Measurements from ENCODE around the gene OR6V1.

DNA sequence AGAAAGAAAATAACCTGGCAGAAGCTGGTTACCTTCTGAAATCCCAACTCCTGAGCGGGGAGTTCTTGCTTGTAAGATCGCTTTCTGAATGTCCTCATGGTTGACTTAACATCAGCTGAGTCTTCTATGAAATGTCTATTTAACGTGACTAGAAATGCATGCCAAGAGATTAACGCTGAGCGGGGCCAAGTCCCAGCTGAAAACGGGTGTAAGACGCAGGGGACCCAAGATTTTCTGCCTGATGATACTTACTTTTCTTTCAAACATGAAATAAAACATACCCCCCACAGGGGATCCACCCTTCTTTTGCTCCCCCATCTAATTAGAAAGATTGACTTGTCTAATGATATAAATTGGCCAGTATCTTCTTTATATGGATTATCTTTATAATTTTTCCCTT is 40.1 kb upstream of the OR6V1 start:
- TF ChIP-seq JUND (IDR thresholded peaks at IDR 0.05) (no peak), CEBPB (IDR thresholded peaks at IDR 0.05; ENCODE audit: low read depth) (no peak), POLR2A (IDR thresholded peaks at IDR 0.05; ENCODE audit: borderline replicate concordance, extremely low read depth, insufficient read depth, insufficient read length) (no peak), SP1 (IDR thresholded peaks at IDR 0.05; ENCODE audit: low read depth) (no peak)
- TF ChIP-seq, protein P1, sequence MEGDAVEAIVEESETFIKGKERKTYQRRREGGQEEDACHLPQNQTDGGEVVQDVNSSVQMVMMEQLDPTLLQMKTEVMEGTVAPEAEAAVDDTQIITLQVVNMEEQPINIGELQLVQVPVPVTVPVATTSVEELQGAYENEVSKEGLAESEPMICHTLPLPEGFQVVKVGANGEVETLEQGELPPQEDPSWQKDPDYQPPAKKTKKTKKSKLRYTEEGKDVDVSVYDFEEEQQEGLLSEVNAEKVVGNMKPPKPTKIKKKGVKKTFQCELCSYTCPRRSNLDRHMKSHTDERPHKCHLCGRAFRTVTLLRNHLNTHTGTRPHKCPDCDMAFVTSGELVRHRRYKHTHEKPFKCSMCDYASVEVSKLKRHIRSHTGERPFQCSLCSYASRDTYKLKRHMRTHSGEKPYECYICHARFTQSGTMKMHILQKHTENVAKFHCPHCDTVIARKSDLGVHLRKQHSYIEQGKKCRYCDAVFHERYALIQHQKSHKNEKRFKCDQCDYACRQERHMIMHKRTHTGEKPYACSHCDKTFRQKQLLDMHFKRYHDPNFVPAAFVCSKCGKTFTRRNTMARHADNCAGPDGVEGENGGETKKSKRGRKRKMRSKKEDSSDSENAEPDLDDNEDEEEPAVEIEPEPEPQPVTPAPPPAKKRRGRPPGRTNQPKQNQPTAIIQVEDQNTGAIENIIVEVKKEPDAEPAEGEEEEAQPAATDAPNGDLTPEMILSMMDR (IDR thresholded peaks at IDR 0.05 in 2 of 3, conservative IDR thresholded peaks at IDR 0.05 in 1 of 3; ENCODE audit: borderline replicate concordance in 1 of 3, insufficient read depth in 1 of 3, low read depth in 2 of 3, low read length in 2 of 3), result no peak
